ENCODE data around the gene SLC25A1. TPM values are rescaled to one million over a fixed set of nuclear protein-coding genes. Genes with fewer than 3 reads are reported as not detected.

SLC25A1 gene
- total RNA-seq, 1 donor from 2014 or later = 63.0 TPM

DNA sequence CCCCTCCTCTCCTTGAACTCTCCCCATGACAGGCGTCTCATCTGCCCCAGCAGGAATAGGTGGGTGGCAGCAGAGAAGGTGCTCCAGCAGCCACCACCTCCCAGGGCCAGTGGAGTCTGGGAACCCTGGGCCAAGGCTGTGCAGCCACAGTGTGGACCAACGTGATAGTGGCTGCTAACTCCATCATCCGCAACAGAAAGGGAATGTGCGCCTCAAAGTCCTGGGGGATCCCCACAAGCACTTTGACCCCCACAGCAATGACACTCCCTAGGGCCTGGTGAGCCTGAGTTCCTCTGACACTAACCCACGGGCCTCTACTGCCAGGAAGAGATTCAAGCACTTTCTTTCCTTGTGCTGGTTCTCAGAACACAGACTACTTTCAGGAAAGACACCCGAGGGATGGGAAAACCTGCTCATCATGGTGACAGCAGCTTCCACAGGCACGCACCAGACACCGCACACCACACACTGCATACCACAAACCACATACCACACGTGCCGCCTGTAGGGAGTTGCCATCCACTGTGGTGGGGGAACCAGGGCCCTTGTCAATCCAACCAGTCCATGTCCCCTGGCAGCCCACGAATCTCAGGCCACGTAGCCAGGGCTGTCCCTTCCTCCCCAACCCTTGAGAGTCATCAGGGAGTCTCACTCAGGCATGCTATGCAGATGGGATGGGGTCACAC, 3.4 kb upstream of the SLC25A1 start:
- peaks cover 16% of the 10 kb centered on the region for H3K4me1 ChIP-seq
- ATAC-seq = no peak
- H3K27me3 ChIP-seq = no peaks in the 10 kb centered on the region
- H3K36me3 ChIP-seq = no peaks in the 10 kb centered on the region
- intact Hi-C loops (cut with DNase I) = no loop called here
- H3K9me3 ChIP-seq = no peaks in the 10 kb centered on the region
- H3K27ac ChIP-seq = no peak overlapping the region
- DNase-seq = no peak
- H3K4me3 ChIP-seq = no peak overlapping the region
- TF ChIP-seq, protein P1, sequence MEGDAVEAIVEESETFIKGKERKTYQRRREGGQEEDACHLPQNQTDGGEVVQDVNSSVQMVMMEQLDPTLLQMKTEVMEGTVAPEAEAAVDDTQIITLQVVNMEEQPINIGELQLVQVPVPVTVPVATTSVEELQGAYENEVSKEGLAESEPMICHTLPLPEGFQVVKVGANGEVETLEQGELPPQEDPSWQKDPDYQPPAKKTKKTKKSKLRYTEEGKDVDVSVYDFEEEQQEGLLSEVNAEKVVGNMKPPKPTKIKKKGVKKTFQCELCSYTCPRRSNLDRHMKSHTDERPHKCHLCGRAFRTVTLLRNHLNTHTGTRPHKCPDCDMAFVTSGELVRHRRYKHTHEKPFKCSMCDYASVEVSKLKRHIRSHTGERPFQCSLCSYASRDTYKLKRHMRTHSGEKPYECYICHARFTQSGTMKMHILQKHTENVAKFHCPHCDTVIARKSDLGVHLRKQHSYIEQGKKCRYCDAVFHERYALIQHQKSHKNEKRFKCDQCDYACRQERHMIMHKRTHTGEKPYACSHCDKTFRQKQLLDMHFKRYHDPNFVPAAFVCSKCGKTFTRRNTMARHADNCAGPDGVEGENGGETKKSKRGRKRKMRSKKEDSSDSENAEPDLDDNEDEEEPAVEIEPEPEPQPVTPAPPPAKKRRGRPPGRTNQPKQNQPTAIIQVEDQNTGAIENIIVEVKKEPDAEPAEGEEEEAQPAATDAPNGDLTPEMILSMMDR (IDR thresholded peaks at IDR 0.05) = no peak

DNA sequence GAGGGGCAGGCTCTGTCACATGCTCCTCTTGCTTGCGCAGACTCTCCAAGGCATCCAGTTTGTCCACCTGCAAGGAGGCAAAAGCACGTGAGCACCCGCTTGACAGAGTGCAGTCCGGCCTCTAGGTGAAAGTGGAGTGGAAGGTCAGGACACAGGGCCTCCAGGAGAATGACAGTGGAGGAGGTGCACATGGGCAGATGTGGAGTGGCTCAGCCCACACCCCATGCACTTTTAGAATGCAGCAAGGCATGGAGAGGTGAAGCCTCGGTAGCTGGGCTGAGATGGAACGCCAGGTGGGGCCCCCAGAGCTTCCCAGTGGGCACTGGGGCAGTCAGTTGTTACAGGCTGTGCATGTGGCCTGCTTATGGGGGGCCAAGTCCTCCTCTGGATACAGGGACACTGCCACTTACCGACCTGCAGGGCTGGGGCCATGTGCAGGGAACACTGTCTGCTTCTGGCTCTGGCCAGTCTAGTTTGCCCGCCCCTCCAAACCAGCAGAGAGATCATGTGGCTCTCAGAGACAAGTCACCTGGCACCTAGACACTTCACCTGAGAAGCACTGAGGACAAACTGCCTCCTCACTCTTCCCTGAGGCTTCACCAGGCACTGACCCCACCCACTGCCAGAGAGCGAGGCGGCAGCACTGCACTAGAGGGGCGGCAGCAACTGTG, 2.3 kb upstream of the SLC25A1 start:
- intact Hi-C loops (cut with DNase I) = no loop called here

DNA sequence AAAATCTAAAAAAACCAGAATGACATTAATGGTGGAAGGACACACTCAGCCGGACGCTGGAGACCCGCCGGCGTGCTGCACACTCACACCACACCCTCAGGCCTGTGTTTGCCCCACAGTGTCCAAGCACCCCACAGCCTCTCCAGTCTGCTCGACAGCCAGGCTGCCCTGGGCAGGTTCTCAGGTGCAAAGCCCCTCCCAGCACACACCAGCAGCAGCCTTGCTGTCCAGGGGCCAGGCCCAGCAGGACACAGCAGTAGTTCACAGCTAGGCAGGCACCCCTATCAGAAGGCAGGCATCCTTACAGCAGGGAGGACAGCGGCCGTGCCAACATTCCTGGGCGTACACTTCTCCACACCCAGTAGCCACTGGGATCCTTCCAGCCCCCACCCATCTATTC, 1.7 kb upstream of the SLC25A1 start:
- ATAC-seq (no peak), DNase-seq (no peak)
- intact Hi-C loops (cut with DNase I) = no loop called here
- H3K27me3 ChIP-seq = no peaks in the 10 kb centered on the region
- no peak overlapping the region for H3K4me3 ChIP-seq
- TF ChIP-seq, protein P1 (IDR thresholded peaks at IDR 0.05) = no peak
- H3K4me1 ChIP-seq = peaks cover 16% of the 10 kb centered on the region
- H3K9me3 ChIP-seq = no peaks in the 10 kb centered on the region
- H3K36me3 ChIP-seq = peaks cover 3% of the 10 kb centered on the region
- H3K27ac ChIP-seq = no peak overlapping the region

More for the DNA sequence above, 2.3 kb upstream of the SLC25A1 start:
- DNase-seq (no peak), ATAC-seq (no peak)
- TF ChIP-seq, protein P1 (IDR thresholded peaks at IDR 0.05) = no peak
- Histone ChIP-seq H3K27ac (no peak overlapping the region), H3K4me3 (no peak overlapping the region), H3K27me3 (no peaks in the 10 kb centered on the region), H3K9me3 (no peaks in the 10 kb centered on the region), H3K4me1 (peaks cover 16% of the 10 kb centered on the region), H3K36me3 (no peaks in the 10 kb centered on the region)

DNA sequence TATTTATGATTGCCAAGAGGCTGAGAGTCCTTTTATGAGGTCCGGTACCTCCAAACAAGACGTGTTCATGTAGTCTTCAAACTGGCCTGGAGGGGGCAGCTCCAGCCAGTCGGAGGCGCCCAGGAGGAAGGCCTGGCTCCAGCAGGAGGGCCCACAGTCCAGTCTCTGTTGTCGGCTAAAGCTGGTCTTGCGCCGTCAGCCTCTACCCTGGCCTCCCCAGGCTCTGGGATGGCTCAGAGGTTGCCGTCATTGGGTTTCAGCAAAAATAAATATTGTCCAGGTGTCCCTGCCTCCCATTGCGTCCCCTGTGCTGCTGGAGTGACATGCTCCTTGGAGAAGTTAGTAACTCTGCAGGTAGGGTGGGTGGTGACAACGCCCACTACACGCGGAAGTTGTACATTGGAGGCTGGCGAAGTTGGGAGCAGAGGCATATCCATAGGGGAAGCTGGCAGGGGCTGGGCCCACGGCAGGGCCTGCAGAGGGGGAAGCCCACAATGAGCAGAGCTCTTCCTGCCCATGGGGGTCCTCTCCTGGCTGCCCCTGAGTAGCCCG, 1.0 kb upstream of the SLC25A1 start:
- no peaks in the 10 kb centered on the region for H3K9me3 ChIP-seq
- peaks cover 22% of the 10 kb centered on the region for H3K4me1 ChIP-seq
- peak overlapping the region; percentile 70 for H3K27ac ChIP-seq
- H3K36me3 ChIP-seq = peaks cover 4% of the 10 kb centered on the region
- TF ChIP-seq, protein P1 (IDR thresholded peaks at IDR 0.05) = peak; percentile 75
- DNase-seq (peak; percentile 89), ATAC-seq (peak; percentile 77)
- intact Hi-C loops (cut with DNase I) = no loop called here
- no peaks in the 10 kb centered on the region for H3K27me3 ChIP-seq
- H3K4me3 ChIP-seq = peak overlapping the region; percentile 73

DNA sequence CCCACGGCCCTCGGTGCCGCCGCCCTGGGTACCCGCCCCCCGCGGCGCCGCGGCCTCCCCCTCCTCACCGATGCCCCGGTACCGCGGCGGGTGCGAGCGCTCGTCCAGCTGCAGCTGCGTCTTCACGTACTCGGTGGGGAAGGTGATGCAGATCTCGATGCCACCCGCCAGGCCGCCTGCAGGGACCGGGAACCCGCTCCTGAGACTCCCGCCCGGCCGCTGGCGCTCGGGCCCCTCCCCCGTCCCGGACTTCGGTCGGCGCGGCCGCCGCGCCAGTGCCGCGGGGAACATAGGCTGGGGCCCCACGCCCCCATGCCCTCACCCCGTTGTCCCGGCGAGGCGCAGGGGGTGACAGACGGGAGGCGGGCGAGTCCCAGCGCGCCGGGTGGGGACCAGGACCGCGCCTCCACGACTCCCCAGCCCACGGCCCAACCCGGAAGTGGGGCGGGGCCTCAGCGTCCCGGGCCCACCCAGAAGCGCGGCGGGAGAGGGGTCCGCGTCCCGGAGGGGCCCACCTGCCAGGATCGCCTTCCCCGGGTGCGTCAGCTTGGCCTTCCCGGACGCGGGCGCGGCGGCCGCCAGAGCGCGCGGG, 375 bp downstream of the SLC25A1 start:
- peak overlapping the region; percentile 73 for H3K4me3 ChIP-seq
- peak; percentile 14 for ATAC-seq
- intact Hi-C loops (cut with DNase I) = no loop called here
- TF ChIP-seq, protein P1 (IDR thresholded peaks at IDR 0.05) = no peak
- H3K36me3 ChIP-seq = peaks cover 4% of the 10 kb centered on the region
- no peaks in the 10 kb centered on the region for H3K27me3 ChIP-seq
- peak; percentile 83 for DNase-seq
- no peaks in the 10 kb centered on the region for H3K9me3 ChIP-seq
- H3K27ac ChIP-seq = peak overlapping the region; percentile 79
- H3K4me1 ChIP-seq = peaks cover 26% of the 10 kb centered on the region
